HG03439 (cell line): ENCODE data around the gene AKAP6.

Source experiments
- ATAC-seq: cut with Tn5 transposase; IDR thresholded peaks from one replicate; pipeline ENCODE4 v1.9.1; 2021; ENCODE audit warnings: mild to moderate bottlenecking, moderate library complexity; ENCODE audit not compliant: unreplicated experiment

Gene AKAP6

GRCh38 chr14:32727832-32728231, 398.7 kb downstream of the AKAP6 start:
- no peak for ATAC-seq

GRCh38 chr14:32728526-32728925, 399.4 kb downstream of the AKAP6 start:
- ATAC-seq, result no peak

GRCh38 chr14:32728976-32729375, 399.9 kb downstream of the AKAP6 start:
- no peak for ATAC-seq

- no peak for ATAC-seq
Measured at GRCh38 chr14:32731249-32731648, 402.2 kb downstream of the AKAP6 start.

GRCh38 chr14:32733015-32733414, 403.9 kb downstream of the AKAP6 start:
- no peak for ATAC-seq

GRCh38 chr14:32734261-32734660, 405.2 kb downstream of the AKAP6 start:
- ATAC-seq, result no peak

GRCh38 chr14:32737621-32738020, 408.5 kb downstream of the AKAP6 start:
- ATAC-seq, result no peak

GRCh38 chr14:32738206-32738871, 409.2 kb downstream of the AKAP6 start:
- ATAC-seq, result no peak

GRCh38 chr14:32744811-32745445, 415.8 kb downstream of the AKAP6 start:
- no peak for ATAC-seq

GRCh38 chr14:32754209-32754608, 425.1 kb downstream of the AKAP6 start:
- no peak for ATAC-seq

GRCh38 chr14:32756173-32756572, 427.1 kb downstream of the AKAP6 start:
- ATAC-seq, result no peak

GRCh38 chr14:32756775-32757174, 427.7 kb downstream of the AKAP6 start:
- ATAC-seq, result no peak

GRCh38 chr14:32757568-32757967, 428.5 kb downstream of the AKAP6 start:
- no peak for ATAC-seq

- ATAC-seq, result no peak
Measured at GRCh38 chr14:32761381-32761968, 432.4 kb downstream of the AKAP6 start.

- no peak for ATAC-seq
Measured at GRCh38 chr14:32762886-32763285, 433.8 kb downstream of the AKAP6 start.

- ATAC-seq, result no peak
Measured at GRCh38 chr14:32763673-32764072, 434.6 kb downstream of the AKAP6 start.

- ATAC-seq, result no peak
Measured at GRCh38 chr14:32764131-32764530, 435.0 kb downstream of the AKAP6 start.

- no peak for ATAC-seq
Measured at GRCh38 chr14:32770422-32770821, 441.3 kb downstream of the AKAP6 start.

- no peak for ATAC-seq
Measured at GRCh38 chr14:32774214-32774613, 445.1 kb downstream of the AKAP6 start.

- no peak for ATAC-seq
Measured at GRCh38 chr14:32779840-32780239, 450.7 kb downstream of the AKAP6 start.

- no peak for ATAC-seq
Measured at GRCh38 chr14:32784405-32784804, 455.3 kb downstream of the AKAP6 start.

- no peak for ATAC-seq
Measured at GRCh38 chr14:32785585-32785984, 456.5 kb downstream of the AKAP6 start.
